GM20431 (cell line): Measurements from ENCODE around the gene NEFH.
"Not testable (repeated sequence)": the region's sequence is repeated elsewhere in the genome, so short reads cannot be mapped to it uniquely, and the experiment has no call there.

Experiments
- in situ Hi-C: fragments of 300-500 bp; cut with MseI, MboI; formaldehyde crosslinking; loops from one replicate; pipeline ENCODE4 v1.15.0; 2020; ENCODE audit warnings: low sequenced_read_pairs; ENCODE audit not compliant: unreplicated experiment

Gene NEFH

GRCh38 chr22:29489127-29489780, 9.2 kb downstream of the NEFH start:
- in situ Hi-C loops, result not testable (repeated sequence)

GRCh38 chr22:29491012-29491411, 11.0 kb downstream of the NEFH start:
- in situ Hi-C loops, result no loop called here

GRCh38 chr22:29493636-29494035, 13.6 kb downstream of the NEFH start:
- in situ Hi-C loops, result no loop called here

GRCh38 chr22:29499852-29500251, 19.8 kb downstream of the NEFH start:
- in situ Hi-C loops, result no loop called here

- in situ Hi-C loops, result no loop called here
Observed at GRCh38 chr22:29503811-29504372, 23.9 kb downstream of the NEFH start.

- in situ Hi-C loops, result no loop called here
Observed at GRCh38 chr22:29509298-29509697, 29.3 kb downstream of the NEFH start.

- in situ Hi-C loops, result no loop called here
Observed at GRCh38 chr22:29509815-29510214, 29.8 kb downstream of the NEFH start.

GRCh38 chr22:29510542-29510941, 30.5 kb downstream of the NEFH start:
- in situ Hi-C loops, result no loop called here

GRCh38 chr22:29511126-29511862, 31.3 kb downstream of the NEFH start:
- in situ Hi-C loops, result no loop called here

- in situ Hi-C loops, result no loop called here
Observed at GRCh38 chr22:29512031-29512430, 32.0 kb downstream of the NEFH start.

GRCh38 chr22:29517215-29517908, 37.3 kb downstream of the NEFH start:
- in situ Hi-C loops, result no loop called here

GRCh38 chr22:29518427-29518826, 38.4 kb downstream of the NEFH start:
- in situ Hi-C loops, result no loop called here

- in situ Hi-C loops, result loop anchor here (10.0 kb wide), 1 partner anchor 125 kb away; no protein-coding TSS in a partner anchor
Observed at GRCh38 chr22:29519996-29520395, 40.0 kb downstream of the NEFH start.

GRCh38 chr22:29520851-29521250, 40.8 kb downstream of the NEFH start:
- in situ Hi-C loops, result loop anchor here (10.0 kb wide), 1 partner anchor 126 kb away; no protein-coding TSS in a partner anchor

- in situ Hi-C loops, result loop anchor here (10.0 kb wide), 1 partner anchor 127 kb away; no protein-coding TSS in a partner anchor
Observed at GRCh38 chr22:29521526-29521925, 41.5 kb downstream of the NEFH start.

GRCh38 chr22:29523761-29524160, 43.7 kb downstream of the NEFH start:
- in situ Hi-C loops, result loop anchor here (10.0 kb wide), 1 partner anchor 129 kb away; no protein-coding TSS in a partner anchor

- in situ Hi-C loops, result loop anchor here (10.0 kb wide), 1 partner anchor 130 kb away; no protein-coding TSS in a partner anchor
Observed at GRCh38 chr22:29524442-29525191, 44.6 kb downstream of the NEFH start.

GRCh38 chr22:29528144-29528543, 48.1 kb downstream of the NEFH start:
- in situ Hi-C loops, result loop anchor here (10.0 kb wide), 1 partner anchor 133 kb away; no protein-coding TSS in a partner anchor

- in situ Hi-C loops, result no loop called here
Observed at GRCh38 chr22:29530716-29531115, 50.7 kb downstream of the NEFH start.

- in situ Hi-C loops, result no loop called here
Observed at GRCh38 chr22:29531419-29531818, 51.4 kb downstream of the NEFH start.
